ENCODE results near the gene PITPNM3.

DNA sequence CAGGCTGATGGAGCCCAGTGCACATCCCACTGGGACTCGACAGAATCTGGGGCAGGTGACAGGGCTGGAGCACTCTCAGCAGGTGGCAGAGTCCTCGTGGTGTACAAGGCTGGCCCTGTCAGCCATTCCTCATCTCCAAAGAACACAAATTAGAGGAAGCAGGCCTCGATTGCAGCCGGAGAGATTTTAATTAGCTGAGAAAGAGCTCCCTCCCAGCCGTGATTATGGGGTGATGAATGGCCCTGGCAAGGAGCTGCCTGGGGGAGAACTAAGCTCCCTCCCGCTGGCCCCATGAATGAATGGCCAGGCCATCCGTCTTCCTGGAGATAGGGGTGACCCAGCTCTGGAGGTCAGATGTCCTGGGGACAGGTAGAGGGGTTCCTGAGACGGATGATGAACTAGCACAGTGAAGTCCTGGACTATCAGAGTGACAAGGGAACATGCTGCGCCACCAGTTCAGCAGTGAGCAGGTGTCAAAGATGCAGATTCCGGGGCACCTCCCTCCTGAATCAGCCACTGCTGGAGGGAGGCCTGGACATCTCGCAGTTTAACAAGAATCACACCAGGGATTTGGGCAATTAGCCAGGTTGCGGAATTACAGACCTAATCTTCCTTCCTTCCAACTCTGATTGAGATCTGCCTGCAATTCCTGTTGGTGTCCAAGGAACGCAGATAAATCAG lies 76.6 kb downstream of the PITPNM3 start:
- no peak for TF ChIP-seq EZH2 (IDR thresholded peaks at IDR 0.05)
- no peak for TF ChIP-seq POLR2AphosphoS5 (IDR thresholded peaks at IDR 0.05; ENCODE audit: borderline replicate concordance, low read depth, low read length)
- TF ChIP-seq FOXP2 (optimal IDR thresholded peaks at IDR 0.05; ENCODE audit: control extremely low read depth, extremely low read length, insufficient read depth) = no peak
